Fibroblast of lung (primary cell): Measurements from ENCODE around the gene ATP8A2. TPM values are rescaled to one million over a fixed set of nuclear protein-coding genes. Genes with fewer than 3 reads are reported as not detected.

ENCODE experiments used
- DNase-seq, 2 donors: peaks; one replicate each; pipeline versions ENCODE4 v3.0.0 to v3.0.0-alpha.2; 2010; ENCODE audit warnings: low read depth in 2 of 2
- H2AFZ ChIP-seq: 2 replicates; pipeline ENCODE4 v1.5.1; 2012; ENCODE audit warnings: low read length, control low read depth, inconsistent platforms
- H3K27ac ChIP-seq: 2 replicates; pipeline ENCODE4 v1.5.1; 2011; ENCODE audit warnings: low read length, control low read depth; ENCODE audit not compliant: insufficient read depth
- H3K27me3 ChIP-seq: 2 replicates; pipeline ENCODE4 v1.5.1; 2011; ENCODE audit warnings: mild to moderate bottlenecking, low read length; ENCODE audit not compliant: control insufficient read depth, insufficient read depth
- H3K36me3 ChIP-seq: 2 replicates; pipeline ENCODE4 v1.5.1; 2011; ENCODE audit warnings: low read length; ENCODE audit not compliant: control insufficient read depth, insufficient read depth
- H3K4me1 ChIP-seq: 2 replicates; pipeline ENCODE4 v1.5.1; 2011; ENCODE audit warnings: low read length; ENCODE audit not compliant: control insufficient read depth, insufficient read depth; ENCODE audit errors: extremely low read depth
- H3K4me2 ChIP-seq: 2 replicates; pipeline ENCODE4 v1.5.1; 2011; ENCODE audit warnings: low read length, control low read depth; ENCODE audit not compliant: insufficient read depth; ENCODE audit errors: extremely low read depth
- H3K4me3 ChIP-seq, 4 experiments: fragments of 200-600 bp in 1 of 4; sonication (generic) in 1 of 4; replicated peaks in 1 of 4; 2 replicates each; pipeline ENCODE4 v1.5.1; 2011 to 2016; ENCODE audit warnings: low read length in 4 of 4, low read depth in 3 of 4, mild to moderate bottlenecking in 3 of 4, control low read depth in 2 of 4, inconsistent platforms in 1 of 4, mixed read lengths in 1 of 4; ENCODE audit not compliant: insufficient read depth in 1 of 4; ENCODE audit errors: control extremely low read depth in 1 of 4
- H3K79me2 ChIP-seq: 2 replicates; pipeline ENCODE4 v1.5.1; 2012; ENCODE audit warnings: mild to moderate bottlenecking, low read length, inconsistent platforms; ENCODE audit not compliant: control insufficient read depth, insufficient read depth
- H3K9ac ChIP-seq: 2 replicates; pipeline ENCODE4 v1.5.1; 2011; ENCODE audit warnings: mild to moderate bottlenecking, low read length, control low read depth; ENCODE audit not compliant: insufficient read depth
- H3K9me3 ChIP-seq: 2 replicates; pipeline ENCODE4 v1.5.1; 2012; ENCODE audit warnings: low read depth, low read length; ENCODE audit not compliant: control insufficient read depth, insufficient read depth
- H4K20me1 ChIP-seq: 2 replicates; pipeline ENCODE4 v1.5.1; 2011; ENCODE audit warnings: low read length; ENCODE audit not compliant: control insufficient read depth, insufficient read depth; ENCODE audit errors: extremely low read depth
- EZH2 ChIP-seq: IDR thresholded peaks from 2 replicates; pipeline ENCODE4 v1.5.1; 2012; ENCODE audit warnings: low read length, control low read depth, mild to moderate bottlenecking; ENCODE audit errors: missing control alignments
- polyA plus RNA-seq, 2 donors: library from polyadenylated mRNA; depleted of rRNA in 1 of 2; stranded (reverse) in 1 of 2; unstranded in 1 of 2; fragments of >200 nt; gene quantifications; 2 replicates each; pipeline ENCODE4 v1.2.1, GENCODE V29; 2011 to 2012; ENCODE audit warnings: missing spikeins in 1 of 2
- total RNA-seq: library from RNA; depleted of rRNA; stranded (reverse); fragments of >200 nt; gene quantifications from 2 replicates; pipeline ENCODE4 v1.2.1, GENCODE V29; 2014
- TF ChIP-seq, protein P1 (sequence below), 2 donors: IDR thresholded peaks in 1 of 2; conservative IDR thresholded peaks in 1 of 2; 1 replicate in 1 of 2; 2 replicates in 1 of 2; pipeline ENCODE4 v1.5.1; 2011 to 2012; ENCODE audit warnings: low read length in 2 of 2, control low read depth in 1 of 2, inconsistent platforms in 1 of 2, low read depth in 1 of 2, mild to moderate bottlenecking in 1 of 2

Gene ATP8A2
- total and polyA plus RNA-seq, 2 donors (not counting 1 experiment from before 2014, with no cell fraction given) = under 0.01 to 0.01 TPM

DNA sequence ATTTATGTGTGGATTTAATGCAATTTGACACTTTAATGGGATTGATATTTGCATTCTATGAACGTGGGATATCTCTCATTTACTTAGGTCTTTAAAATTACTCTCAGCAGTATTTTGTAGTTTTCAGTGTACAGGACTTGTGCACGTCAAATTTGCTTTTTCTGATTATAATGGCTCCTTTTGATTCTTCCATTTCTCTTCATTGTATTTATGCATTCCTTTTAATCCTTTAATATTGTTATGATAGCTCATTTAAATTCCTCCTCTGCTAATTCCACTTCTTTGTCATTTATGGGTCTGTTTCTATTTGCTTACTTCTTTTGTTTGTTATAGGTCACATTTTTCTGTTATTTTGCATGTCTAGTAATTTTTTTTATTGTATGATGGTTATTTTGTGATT is 226.6 kb downstream of the ATP8A2 start:
- no peaks in the 10 kb centered on the region for H3K79me2 ChIP-seq
- no peak overlapping the region for H3K4me2 ChIP-seq
- H3K36me3 ChIP-seq = no peaks in the 10 kb centered on the region
- no peaks in the 10 kb centered on the region for H3K27me3 ChIP-seq
- no peaks in the 10 kb centered on the region for H4K20me1 ChIP-seq
- no peaks in the 10 kb centered on the region for H3K4me1 ChIP-seq
- H3K27ac ChIP-seq = no peak overlapping the region
- H2AFZ ChIP-seq = no peak overlapping the region
- no peak for TF ChIP-seq EZH2
- TF ChIP-seq, protein P1, sequence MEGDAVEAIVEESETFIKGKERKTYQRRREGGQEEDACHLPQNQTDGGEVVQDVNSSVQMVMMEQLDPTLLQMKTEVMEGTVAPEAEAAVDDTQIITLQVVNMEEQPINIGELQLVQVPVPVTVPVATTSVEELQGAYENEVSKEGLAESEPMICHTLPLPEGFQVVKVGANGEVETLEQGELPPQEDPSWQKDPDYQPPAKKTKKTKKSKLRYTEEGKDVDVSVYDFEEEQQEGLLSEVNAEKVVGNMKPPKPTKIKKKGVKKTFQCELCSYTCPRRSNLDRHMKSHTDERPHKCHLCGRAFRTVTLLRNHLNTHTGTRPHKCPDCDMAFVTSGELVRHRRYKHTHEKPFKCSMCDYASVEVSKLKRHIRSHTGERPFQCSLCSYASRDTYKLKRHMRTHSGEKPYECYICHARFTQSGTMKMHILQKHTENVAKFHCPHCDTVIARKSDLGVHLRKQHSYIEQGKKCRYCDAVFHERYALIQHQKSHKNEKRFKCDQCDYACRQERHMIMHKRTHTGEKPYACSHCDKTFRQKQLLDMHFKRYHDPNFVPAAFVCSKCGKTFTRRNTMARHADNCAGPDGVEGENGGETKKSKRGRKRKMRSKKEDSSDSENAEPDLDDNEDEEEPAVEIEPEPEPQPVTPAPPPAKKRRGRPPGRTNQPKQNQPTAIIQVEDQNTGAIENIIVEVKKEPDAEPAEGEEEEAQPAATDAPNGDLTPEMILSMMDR (conservative IDR thresholded peaks at IDR 0.05 in 1 of 2, IDR thresholded peaks at IDR 0.05 in 1 of 2; ENCODE audit: low read depth in 1 of 2, low read length in 2 of 2) = no peak
- no peaks in the 10 kb centered on the region for H3K9me3 ChIP-seq
- H3K9ac ChIP-seq = no peak overlapping the region
- no peak overlapping the region for H3K4me3 ChIP-seq
- no peak for DNase-seq

DNA sequence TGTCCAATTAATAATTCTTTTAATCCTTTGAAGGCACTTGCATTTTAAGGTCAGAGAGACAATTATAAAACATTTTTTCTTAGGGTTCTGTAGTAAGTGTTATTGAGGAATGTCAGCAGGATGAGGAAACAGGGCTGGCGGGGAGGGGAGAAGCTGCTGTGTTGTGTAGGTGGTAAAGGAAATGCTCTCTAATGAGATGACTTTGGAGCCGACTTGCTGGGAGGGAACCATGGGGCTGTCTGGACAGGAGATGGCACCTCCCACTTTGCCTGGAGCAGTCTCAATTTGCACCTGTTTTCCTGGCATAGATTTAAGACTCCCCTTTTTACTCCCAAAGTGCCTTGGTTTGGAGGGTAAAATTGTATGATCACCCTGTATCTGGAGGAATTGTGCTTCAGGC is 230.4 kb downstream of the ATP8A2 start:
- no peak overlapping the region for H2AFZ ChIP-seq
- DNase-seq = no peak
- no peak overlapping the region for H3K9ac ChIP-seq
- H3K27me3 ChIP-seq = no peaks in the 10 kb centered on the region
- H3K27ac ChIP-seq = no peak overlapping the region
- no peaks in the 10 kb centered on the region for H3K79me2 ChIP-seq
- H4K20me1 ChIP-seq = no peaks in the 10 kb centered on the region
- H3K9me3 ChIP-seq = no peaks in the 10 kb centered on the region
- H3K4me3 ChIP-seq = no peak overlapping the region
- H3K4me2 ChIP-seq = no peak overlapping the region
- no peaks in the 10 kb centered on the region for H3K36me3 ChIP-seq
- H3K4me1 ChIP-seq = no peaks in the 10 kb centered on the region
- no peak for TF ChIP-seq EZH2

DNA sequence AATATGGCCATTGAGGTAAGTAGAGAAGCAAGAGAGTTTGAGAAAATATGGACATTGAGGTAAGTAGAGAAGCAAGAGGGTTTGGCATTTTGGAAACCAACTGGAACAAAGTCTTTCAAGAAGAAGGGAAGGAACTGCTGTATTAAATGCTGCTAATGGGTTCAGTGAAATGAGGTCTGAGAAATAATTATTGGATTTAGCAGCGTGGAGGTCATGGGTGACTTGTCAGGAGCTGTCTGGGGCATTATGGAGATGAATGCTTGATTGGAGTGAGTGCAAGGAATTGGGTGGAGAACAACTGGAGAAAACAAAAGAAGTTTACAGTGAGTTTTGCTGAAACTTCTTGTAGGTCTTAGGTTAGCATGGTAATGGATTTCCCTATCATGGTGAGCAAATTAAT is 232.3 kb downstream of the ATP8A2 start:
- H2AFZ ChIP-seq = no peak overlapping the region
- no peaks in the 10 kb centered on the region for H3K27me3 ChIP-seq
- H3K4me2 ChIP-seq = no peak overlapping the region
- DNase-seq = no peak
- H3K9ac ChIP-seq = no peak overlapping the region
- no peaks in the 10 kb centered on the region for H3K79me2 ChIP-seq
- TF ChIP-seq, protein P1 (conservative IDR thresholded peaks at IDR 0.05 in 1 of 2, IDR thresholded peaks at IDR 0.05 in 1 of 2; ENCODE audit: low read depth in 1 of 2, low read length in 2 of 2) = no peak
- no peak for TF ChIP-seq EZH2
- no peak overlapping the region for H3K27ac ChIP-seq
- no peak overlapping the region for H3K4me3 ChIP-seq
- H3K36me3 ChIP-seq = no peaks in the 10 kb centered on the region
- no peaks in the 10 kb centered on the region for H3K4me1 ChIP-seq
- H3K9me3 ChIP-seq = no peaks in the 10 kb centered on the region
- no peaks in the 10 kb centered on the region for H4K20me1 ChIP-seq

- Histone ChIP-seq H2AFZ (no peak overlapping the region), H3K79me2 (no peaks in the 10 kb centered on the region), H3K4me2 (no peak overlapping the region), H3K27me3 (no peaks in the 10 kb centered on the region), H3K4me3 (no peak overlapping the region), H3K9ac (no peak overlapping the region), H3K9me3 (no peaks in the 10 kb centered on the region), H3K4me1 (no peaks in the 10 kb centered on the region), H3K36me3 (no peaks in the 10 kb centered on the region), H4K20me1 (no peaks in the 10 kb centered on the region), H3K27ac (no peak overlapping the region)
- no peak for DNase-seq
- no peak for TF ChIP-seq EZH2
- TF ChIP-seq, protein P1 (conservative IDR thresholded peaks at IDR 0.05 in 1 of 2, IDR thresholded peaks at IDR 0.05 in 1 of 2; ENCODE audit: low read depth in 1 of 2, low read length in 2 of 2) = no peak
Measured at GRCh38 chr13:25607096-25607495, 235.3 kb downstream of the ATP8A2 start.
